Measurements from ENCODE around the gene CGB1. TPM values are rescaled to one million over a fixed set of nuclear protein-coding genes. Genes with fewer than 3 reads are reported as not detected.

The CGB1 gene
- total and polyA plus RNA-seq, 2 donors from 2014 or later: not detected

DNA sequence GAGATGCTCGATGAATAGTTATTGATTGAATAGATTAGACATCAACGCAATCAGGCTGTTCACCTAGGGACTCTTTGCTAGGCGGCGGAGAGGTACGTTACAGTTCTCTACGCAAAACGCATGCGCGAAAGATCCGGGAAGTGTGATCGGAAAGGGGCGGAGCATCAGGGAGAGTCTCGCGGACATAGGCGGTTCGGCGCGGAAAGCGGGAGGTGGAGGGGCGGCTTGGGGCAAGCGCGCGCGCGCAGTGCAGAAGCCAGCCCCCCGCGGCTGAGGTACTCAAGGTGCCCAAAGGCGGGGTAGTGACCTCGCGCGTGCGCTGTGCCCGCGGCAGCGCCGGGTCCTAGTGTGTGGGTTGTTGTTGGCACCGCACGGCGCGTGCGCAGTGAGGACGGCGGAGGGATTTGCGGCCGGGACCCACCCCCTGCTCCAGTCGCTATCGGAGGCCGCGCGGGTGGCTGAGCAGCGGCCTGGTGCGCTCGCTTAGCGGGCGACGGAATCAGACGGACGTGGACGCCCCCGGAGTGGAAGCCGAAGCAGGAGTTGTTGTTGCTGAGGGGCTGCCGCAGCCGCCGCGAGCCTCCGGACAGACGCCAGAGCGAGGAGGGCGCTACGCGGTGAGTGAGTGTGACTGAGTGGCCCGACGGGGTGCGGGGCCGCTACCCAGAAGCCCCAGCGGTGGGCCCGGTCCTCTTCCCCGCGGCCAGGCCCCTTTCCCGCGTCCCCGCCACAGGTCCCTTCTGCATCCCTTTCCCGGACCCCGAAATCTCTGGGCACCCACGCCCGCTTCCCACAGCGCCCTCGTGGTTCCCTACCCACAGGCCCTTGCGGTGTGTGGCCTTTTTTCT lies 48.5 kb upstream of the CGB1 start, which contains the start of gene SNRNP70:
Gene SNRNP70, plus strand, starts transcription at position 432 of the 848 bp plus-strand sequence. CDS start 964 bp downstream, outside the sequence.
- H3K36me3 ChIP-seq (ENCODE audit: control insufficient read depth in 2 of 3, insufficient read depth in 3 of 3, low read length in 3 of 3): peaks cover 2 to 3% (median 2%) of the 10 kb centered on the region in 3 donors
- intact Hi-C loops (cut with DNase I): no loop called here
- H3K27me3 ChIP-seq (ENCODE audit: control insufficient read depth, insufficient read depth, low read length): no peaks in the 10 kb centered on the region
- peak; percentile 59 for FAIRE-seq
- no peaks in the 10 kb centered on the region for H3K9me3 ChIP-seq (ENCODE audit: control insufficient read depth in 2 of 3, insufficient read depth in 1 of 3, low read length in 3 of 3)
- peak; percentile 100 for DNase-seq
- peaks cover 0 to 13% (median 10%) of the 10 kb centered on the region in 3 donors for H3K4me1 ChIP-seq (ENCODE audit: control insufficient read depth in 2 of 3, insufficient read depth in 2 of 3, low read depth in 1 of 3, low read length in 3 of 3)
- no peak for TF ChIP-seq CTCF (IDR thresholded peaks at IDR 0.05; ENCODE audit: borderline replicate concordance, extremely low read depth, insufficient read depth)
- peak within 1 kb of the TSS; percentile 91 to 92 for H3K27ac ChIP-seq (ENCODE audit: low read depth in 2 of 2, low read length in 2 of 2)
- peak within 1 kb of the TSS; percentile 83 to 97 (median 84) for H3K9ac ChIP-seq (ENCODE audit: low read length in 3 of 3)
- H3K4me3 ChIP-seq (ENCODE audit: low read length in 3 of 3): peak within 1 kb of the TSS; percentile 79 to 99 (median 95)

- H3K4me3 ChIP-seq (ENCODE audit: low read length in 3 of 3): peak overlapping the region; percentile 76 to 95 (median 79)
These were observed 47.7 kb upstream of the CGB1 start for GRCh38 chr19:49084206-49085019.

GRCh38 chr19:49081273-49081672 lies 44.6 kb upstream of the CGB1 start:
- no peak for DNase-seq
- H3K27ac ChIP-seq (ENCODE audit: low read depth in 2 of 2, low read length in 2 of 2): no peak overlapping the region
- peaks cover 0 to 4% (median 2%) of the 10 kb centered on the region in 3 donors for H3K4me1 ChIP-seq (ENCODE audit: control insufficient read depth in 2 of 3, insufficient read depth in 2 of 3, low read depth in 1 of 3, low read length in 3 of 3)
- H3K27me3 ChIP-seq (ENCODE audit: control insufficient read depth, insufficient read depth, low read length): no peaks in the 10 kb centered on the region
- no peaks in the 10 kb centered on the region for H3K36me3 ChIP-seq (ENCODE audit: control insufficient read depth in 2 of 3, insufficient read depth in 3 of 3, low read length in 3 of 3)
- FAIRE-seq: no peak
- no peak overlapping the region for H3K4me3 ChIP-seq (ENCODE audit: low read length in 3 of 3)
- no peak overlapping the region for H3K9ac ChIP-seq (ENCODE audit: low read length in 3 of 3)
- TF ChIP-seq CTCF (IDR thresholded peaks at IDR 0.05; ENCODE audit: borderline replicate concordance, extremely low read depth, insufficient read depth): no peak
- H3K9me3 ChIP-seq (ENCODE audit: control insufficient read depth in 2 of 3, insufficient read depth in 1 of 3, low read length in 3 of 3): no peaks in the 10 kb centered on the region
- intact Hi-C loops (cut with DNase I): no loop called here

More at GRCh38 chr19:49084206-49085019, 47.7 kb upstream of the CGB1 start:
- Histone ChIP-seq H3K36me3 (ENCODE audit: control insufficient read depth in 2 of 3, insufficient read depth in 3 of 3, low read length in 3 of 3) (peaks cover 0 to 3% (median 0%) of the 10 kb centered on the region in 3 donors), H3K27ac (ENCODE audit: low read depth in 2 of 2, low read length in 2 of 2) (peak overlapping the region; percentile 91 to 92), H3K27me3 (ENCODE audit: control insufficient read depth, insufficient read depth, low read length) (no peaks in the 10 kb centered on the region), H3K9me3 (ENCODE audit: control insufficient read depth in 2 of 3, insufficient read depth in 1 of 3, low read length in 3 of 3) (no peaks in the 10 kb centered on the region), H3K9ac (ENCODE audit: low read length in 3 of 3) (peak overlapping the region in 2 of 3 donors; percentile 34 to 84), H3K4me1 (ENCODE audit: control insufficient read depth in 2 of 3, insufficient read depth in 2 of 3, low read depth in 1 of 3, low read length in 3 of 3) (peaks cover 0 to 13% (median 10%) of the 10 kb centered on the region in 3 donors)
- intact Hi-C loops (cut with DNase I): no loop called here
- DNase-seq (no peak), FAIRE-seq (no peak)
- TF ChIP-seq CTCF (IDR thresholded peaks at IDR 0.05; ENCODE audit: borderline replicate concordance, extremely low read depth, insufficient read depth): no peak

All from kidney (tissue), 14 donors.